ENCODE measurements around the gene ZBTB7B. TPM values are rescaled to one million over a fixed set of nuclear protein-coding genes. Genes with fewer than 3 reads are reported as not detected.

The ZBTB7B gene
- total RNA-seq, 1 donor from 2014 or later: 29.9 TPM

GRCh38 chr1:155049651-155050559, 47.3 kb downstream of the ZBTB7B start:
- Mint-ChIP-seq H3K27ac (peak overlapping the region; percentile 91), H3K4me1 (ENCODE audit: low read depth) (peaks cover 12% of the 10 kb centered on the region), H3K36me3 (ENCODE audit: insufficient read depth) (no peaks in the 10 kb centered on the region), H3K27me3 (peaks cover 21% of the 10 kb centered on the region), H3K4me3 (ENCODE audit: low read depth) (peak overlapping the region; percentile 79), H3K9me3 (ENCODE audit: low read depth) (no peaks in the 10 kb centered on the region)
- DNase-seq (ENCODE audit: low spot score, unreplicated experiment): no peak
- TF ChIP-seq CTCF (IDR thresholded peaks at IDR 0.05; ENCODE audit: unreplicated experiment): no peak

GRCh38 chr1:155050560-155051341, 48.1 kb downstream of the ZBTB7B start, which contains the start of gene ADAM15:
Gene ADAM15 (plus strand): TSS chr1:155051316. CDS start chr1:155051387, 71 bp downstream.
- Mint-ChIP-seq H3K9me3 (ENCODE audit: low read depth) (no peaks in the 10 kb centered on the region), H3K27ac (peak within 1 kb of the TSS; percentile 91), H3K4me1 (ENCODE audit: low read depth) (peaks cover 12% of the 10 kb centered on the region), H3K36me3 (ENCODE audit: insufficient read depth) (no peaks in the 10 kb centered on the region), H3K27me3 (peaks cover 21% of the 10 kb centered on the region), H3K4me3 (ENCODE audit: low read depth) (peak within 1 kb of the TSS; percentile 79)
- peak; percentile 94 for TF ChIP-seq CTCF (IDR thresholded peaks at IDR 0.05; ENCODE audit: unreplicated experiment)
- peak; percentile 85 for DNase-seq (ENCODE audit: low spot score, unreplicated experiment)

- no peak for TF ChIP-seq CTCF (IDR thresholded peaks at IDR 0.05; ENCODE audit: unreplicated experiment)
- Mint-ChIP-seq H3K9me3 (ENCODE audit: low read depth) (no peaks in the 10 kb centered on the region), H3K4me3 (ENCODE audit: low read depth) (peak overlapping the region; percentile 63), H3K36me3 (ENCODE audit: insufficient read depth) (no peaks in the 10 kb centered on the region), H3K4me1 (ENCODE audit: low read depth) (peaks cover 12% of the 10 kb centered on the region), H3K27ac (no peak overlapping the region), H3K27me3 (peaks cover 21% of the 10 kb centered on the region)
- no peak for DNase-seq (ENCODE audit: low spot score, unreplicated experiment)
These were observed 48.8 kb downstream of the ZBTB7B start for GRCh38 chr1:155051342-155051776.

GRCh38 chr1:155051777-155052398, 49.3 kb downstream of the ZBTB7B start:
- H3K36me3 Mint-ChIP-seq (ENCODE audit: insufficient read depth): no peaks in the 10 kb centered on the region
- peaks cover 21% of the 10 kb centered on the region for H3K27me3 Mint-ChIP-seq
- no peak overlapping the region for H3K27ac Mint-ChIP-seq
- no peaks in the 10 kb centered on the region for H3K9me3 Mint-ChIP-seq (ENCODE audit: low read depth)
- peak overlapping the region; percentile 63 for H3K4me3 Mint-ChIP-seq (ENCODE audit: low read depth)
- H3K4me1 Mint-ChIP-seq (ENCODE audit: low read depth): peaks cover 12% of the 10 kb centered on the region
- DNase-seq (ENCODE audit: low spot score, unreplicated experiment): no peak
- TF ChIP-seq CTCF (IDR thresholded peaks at IDR 0.05; ENCODE audit: unreplicated experiment): no peak
